H9 (cell line): ENCODE measurements around the gene NPBWR2. TPM values are rescaled to one million over a fixed set of nuclear protein-coding genes. Genes with fewer than 3 reads are reported as not detected.

Experiments used
- DNase-seq: peaks from one replicate; pipeline ENCODE4 v3.0.0-alpha.2; 2017
- H2AFZ ChIP-seq: one replicate; pipeline ENCODE4 v1.6.1; 2013; ENCODE audit warnings: mild to moderate bottlenecking, low read length, control low read depth, moderate library complexity
- H2AK5ac ChIP-seq: 2 replicates; pipeline ENCODE4 v1.6.1; 2013; ENCODE audit warnings: low read length, control low read depth, mixed read lengths; ENCODE audit not compliant: insufficient read length
- H2BK120ac ChIP-seq: one replicate; pipeline ENCODE4 v1.6.1; 2013; ENCODE audit warnings: low read depth, mild to moderate bottlenecking, low read length, control low read depth, inconsistent platforms; ENCODE audit not compliant: poor library complexity, severe bottlenecking
- H2BK12ac ChIP-seq: 2 replicates; pipeline ENCODE4 v1.6.1; 2013; ENCODE audit warnings: low read length, control low read depth, mixed read lengths, low read depth; ENCODE audit not compliant: insufficient read length
- H2BK15ac ChIP-seq: 2 replicates; pipeline ENCODE4 v1.6.1; 2013; ENCODE audit warnings: low read depth, low read length, control low read depth
- H2BK20ac ChIP-seq: one replicate; pipeline ENCODE4 v1.6.1; 2013; ENCODE audit warnings: low read depth, mild to moderate bottlenecking, low read length, control low read depth, inconsistent platforms; ENCODE audit not compliant: poor library complexity, severe bottlenecking
- H2BK5ac ChIP-seq: 2 replicates; pipeline ENCODE4 v1.6.1; 2013; ENCODE audit warnings: low read length, control low read depth, mixed read lengths; ENCODE audit not compliant: insufficient read length
- H3K14ac ChIP-seq: 2 replicates; pipeline ENCODE4 v1.6.1; 2013; ENCODE audit warnings: low read length, control low read depth; ENCODE audit not compliant: insufficient read depth
- H3K18ac ChIP-seq: 2 replicates; pipeline ENCODE4 v1.6.1; 2013; ENCODE audit warnings: low read depth, mild to moderate bottlenecking, mixed read lengths, low read length, control low read depth; ENCODE audit not compliant: insufficient read length
- H3K23ac ChIP-seq: 2 replicates; pipeline ENCODE4 v1.6.1; 2013; ENCODE audit warnings: low read length, control low read depth, mixed read lengths, low read depth; ENCODE audit not compliant: insufficient read length
- H3K23me2 ChIP-seq: 2 replicates; pipeline ENCODE4 v1.6.1; 2013; ENCODE audit warnings: low read depth, mild to moderate bottlenecking, mixed read lengths, low read length, control low read depth; ENCODE audit not compliant: insufficient read length, poor library complexity, severe bottlenecking
- H3K27ac ChIP-seq: 2 replicates; pipeline ENCODE4 v1.5.1; 2013; ENCODE audit warnings: low read length, control low read depth, mixed read lengths, low read depth; ENCODE audit not compliant: insufficient read length
- H3K27me3 ChIP-seq: 2 replicates; pipeline ENCODE4 v1.6.1; 2013; ENCODE audit warnings: low read length, control low read depth, inconsistent platforms; ENCODE audit not compliant: insufficient read depth
- H3K4ac ChIP-seq: 2 replicates; pipeline ENCODE4 v1.6.1; 2013; ENCODE audit warnings: low read depth, mild to moderate bottlenecking, control low read depth, inconsistent platforms, low read length, moderate library complexity
- H3K4me1 ChIP-seq: 2 replicates; pipeline ENCODE4 v1.6.1; 2013; ENCODE audit warnings: low read length, control low read depth, inconsistent platforms; ENCODE audit not compliant: insufficient read depth
- H3K4me2 ChIP-seq: 2 replicates; pipeline ENCODE4 v1.6.1; 2013; ENCODE audit warnings: low read length, control low read depth, mixed read lengths; ENCODE audit not compliant: insufficient read length, insufficient read depth
- H3K56ac ChIP-seq: 2 replicates; pipeline ENCODE4 v1.6.1; 2013; ENCODE audit warnings: low read depth, mild to moderate bottlenecking, mixed read lengths, low read length, control low read depth; ENCODE audit not compliant: insufficient read length
- H3K79me1 ChIP-seq: 2 replicates; pipeline ENCODE4 v1.6.1; 2013; ENCODE audit warnings: low read depth, mild to moderate bottlenecking, moderate library complexity, low read length, control low read depth, inconsistent platforms; ENCODE audit not compliant: insufficient read depth, poor library complexity, severe bottlenecking
- H3K79me2 ChIP-seq: 2 replicates; pipeline ENCODE4 v1.6.1; 2013; ENCODE audit warnings: low read length, control low read depth, inconsistent platforms; ENCODE audit not compliant: insufficient read depth
- H3K9ac ChIP-seq: 2 replicates; pipeline ENCODE4 v1.6.1; 2013; ENCODE audit warnings: low read length, control low read depth, mixed read lengths; ENCODE audit not compliant: insufficient read length; ENCODE audit errors: extremely low read depth
- H3K9me3 ChIP-seq: one replicate; pipeline ENCODE4 v1.6.1; 2013; ENCODE audit warnings: low read depth, low read length, inconsistent platforms; ENCODE audit not compliant: control insufficient read depth
- H3T11ph ChIP-seq: one replicate; pipeline ENCODE4 v1.6.1; 2013; ENCODE audit warnings: mild to moderate bottlenecking, low read length, control low read depth, inconsistent platforms
- H4K20me1 ChIP-seq: one replicate; pipeline ENCODE4 v1.6.1; 2013; ENCODE audit not compliant: control insufficient read depth, insufficient read length, insufficient read depth
- H4K5ac ChIP-seq: 2 replicates; pipeline ENCODE4 v1.6.1; 2013; ENCODE audit warnings: low read depth, mild to moderate bottlenecking, mixed read lengths, low read length, control low read depth; ENCODE audit not compliant: insufficient read length
- H4K8ac ChIP-seq: replicated peaks from 2 replicates; pipeline ENCODE4 v1.6.1; 2013; ENCODE audit warnings: low read length, control low read depth, mixed read lengths, low read depth; ENCODE audit not compliant: insufficient read length
- H4K91ac ChIP-seq: 2 replicates; pipeline ENCODE4 v1.6.1; 2013; ENCODE audit warnings: low read depth, mild to moderate bottlenecking, moderate library complexity, mixed read lengths, low read length, control low read depth; ENCODE audit not compliant: insufficient read length
- H3K27ac Mint-ChIP-seq, 3 experiments: 2 replicates in 2 of 3; 3 replicates in 1 of 3; pipeline ENCODE4 v1.8.0; 2020 to 2021; ENCODE audit warnings: mixed read lengths in 3 of 3, mild to moderate bottlenecking in 1 of 3, moderate library complexity in 1 of 3
- H3K27me3 Mint-ChIP-seq: 2 replicates; pipeline ENCODE4 v1.8.0; 2021; ENCODE audit warnings: low read depth, mild to moderate bottlenecking, moderate library complexity, mixed read lengths
- H3K36me3 Mint-ChIP-seq, 3 experiments: 2 replicates in 2 of 3; 3 replicates in 1 of 3; pipeline ENCODE4 v1.8.0; 2020 to 2021; ENCODE audit warnings: low read depth in 3 of 3, mixed read lengths in 3 of 3; ENCODE audit not compliant: insufficient read depth in 1 of 3
- H3K4me1 Mint-ChIP-seq, 2 experiments: 2 replicates each; pipeline ENCODE4 v1.8.0; 2020; ENCODE audit warnings: mixed read lengths in 2 of 2
- H3K4me3 Mint-ChIP-seq, 2 experiments: 2 replicates in 1 of 2; 3 replicates in 1 of 2; pipeline ENCODE4 v1.8.0; 2020 to 2021; ENCODE audit warnings: mild to moderate bottlenecking in 2 of 2, mixed read lengths in 2 of 2, moderate library complexity in 1 of 2
- H3K9me3 Mint-ChIP-seq, 2 experiments: 2 replicates in 1 of 2; 3 replicates in 1 of 2; pipeline ENCODE4 v1.8.0; 2020; ENCODE audit warnings: mild to moderate bottlenecking in 2 of 2, mixed read lengths in 2 of 2, moderate library complexity in 1 of 2
- WGBS: extraction: QIAGEN DNeasy Blood & Tissue Kit; methylation state at CpG from one replicate; pipeline ENCODE4 v1.1.7; 2013; ENCODE audit warnings: missing lambda C conversion rate, low lambda C conversion rate, mixed read lengths; ENCODE audit not compliant: insufficient read length; ENCODE audit errors: extremely low coverage; 5-methylcytosine and 5-hydroxymethylcytosine counted together
- total RNA-seq: library from RNA; stranded (reverse); gene quantifications from 2 replicates; pipeline ENCODE4 v1.2.1, GENCODE V29; 2021
- TF ChIP-seq, protein P1 (sequence below): fragments of 200-600 bp; sonication (generic); conservative IDR thresholded peaks from 3 replicates; pipeline ENCODE4 v1.8.0; 2021; ENCODE audit warnings: antibody characterized with exemption, mild to moderate bottlenecking

NPBWR2 gene
- total RNA-seq, 1 experiment from 2014 or later: not detected

DNA sequence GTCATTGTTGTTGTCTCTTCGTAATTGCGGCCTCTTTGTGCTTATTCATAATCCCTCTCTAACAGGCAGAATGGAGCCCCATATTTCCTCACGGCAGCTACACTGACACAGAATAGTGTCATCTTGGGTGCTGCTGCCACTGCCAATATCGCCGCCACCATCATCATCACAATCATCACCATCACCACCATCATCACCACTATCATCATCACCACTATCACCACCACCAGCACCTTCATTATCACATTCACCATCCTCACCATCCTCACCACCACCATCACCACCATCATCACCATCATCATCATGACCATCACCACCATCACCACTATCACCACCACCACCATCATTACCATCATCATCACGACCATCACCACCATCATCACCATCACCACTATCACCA is 10.8 kb downstream of the NPBWR2 start:
- Histone ChIP-seq H3K23ac (no peak overlapping the region), H3T11ph (no peak overlapping the region), H2BK15ac (no peak overlapping the region), H2BK120ac (no peak overlapping the region), H3K79me1 (no peaks in the 10 kb centered on the region), H3K23me2 (no peaks in the 10 kb centered on the region), H2AFZ (no peak overlapping the region), H4K8ac (no peak overlapping the region), H2BK5ac (no peak overlapping the region), H4K5ac (no peak overlapping the region), H3K14ac (no peak overlapping the region), H2AK5ac (no peak overlapping the region), H4K91ac (no peak overlapping the region), H3K27me3 (no peaks in the 10 kb centered on the region; the same call in 1 of the 2 replicates), H3K9me3 (no peaks in the 10 kb centered on the region), H3K4ac (no peak overlapping the region), H2BK12ac (no peak overlapping the region), H3K4me2 (no peak overlapping the region), H3K9ac (no peak overlapping the region), H3K18ac (no peak overlapping the region), H4K20me1 (no peaks in the 10 kb centered on the region), H2BK20ac (no peak overlapping the region), H3K79me2 (no peaks in the 10 kb centered on the region), H3K27ac (no peak overlapping the region), H3K4me1 (no peaks in the 10 kb centered on the region; the same call in 1 of the 2 replicates), H3K56ac (no peak overlapping the region)
- Mint-ChIP-seq H3K4me3 (no peak overlapping the region), H3K27ac (no peak overlapping the region; a peak in 1 of 7 replicates), H3K9me3 (peaks cover 5% of the 10 kb centered on the region in 2 experiments), H3K4me1 (peaks cover 6 to 9% of the 10 kb centered on the region in 2 experiments), H3K27me3 (peaks cover 32% of the 10 kb centered on the region), H3K36me3 (peaks cover 2 to 5% (median 2%) of the 10 kb centered on the region in 3 experiments; a peak in 5 of 7 replicates)
- TF ChIP-seq, protein P1, sequence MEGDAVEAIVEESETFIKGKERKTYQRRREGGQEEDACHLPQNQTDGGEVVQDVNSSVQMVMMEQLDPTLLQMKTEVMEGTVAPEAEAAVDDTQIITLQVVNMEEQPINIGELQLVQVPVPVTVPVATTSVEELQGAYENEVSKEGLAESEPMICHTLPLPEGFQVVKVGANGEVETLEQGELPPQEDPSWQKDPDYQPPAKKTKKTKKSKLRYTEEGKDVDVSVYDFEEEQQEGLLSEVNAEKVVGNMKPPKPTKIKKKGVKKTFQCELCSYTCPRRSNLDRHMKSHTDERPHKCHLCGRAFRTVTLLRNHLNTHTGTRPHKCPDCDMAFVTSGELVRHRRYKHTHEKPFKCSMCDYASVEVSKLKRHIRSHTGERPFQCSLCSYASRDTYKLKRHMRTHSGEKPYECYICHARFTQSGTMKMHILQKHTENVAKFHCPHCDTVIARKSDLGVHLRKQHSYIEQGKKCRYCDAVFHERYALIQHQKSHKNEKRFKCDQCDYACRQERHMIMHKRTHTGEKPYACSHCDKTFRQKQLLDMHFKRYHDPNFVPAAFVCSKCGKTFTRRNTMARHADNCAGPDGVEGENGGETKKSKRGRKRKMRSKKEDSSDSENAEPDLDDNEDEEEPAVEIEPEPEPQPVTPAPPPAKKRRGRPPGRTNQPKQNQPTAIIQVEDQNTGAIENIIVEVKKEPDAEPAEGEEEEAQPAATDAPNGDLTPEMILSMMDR: no peak
- no CpG with 5 or more reads among the region's 6 CpGs for WGBS
- DNase-seq: no peak
